Cortex of kidney (tissue), 1 donor: ENCODE data around the gene BYSL.

Experiments used
- DNase-seq: peaks from one replicate; lab custom pipeline; 2025; lab: John Stamatoyannopoulos, UW

Gene BYSL

DNA sequence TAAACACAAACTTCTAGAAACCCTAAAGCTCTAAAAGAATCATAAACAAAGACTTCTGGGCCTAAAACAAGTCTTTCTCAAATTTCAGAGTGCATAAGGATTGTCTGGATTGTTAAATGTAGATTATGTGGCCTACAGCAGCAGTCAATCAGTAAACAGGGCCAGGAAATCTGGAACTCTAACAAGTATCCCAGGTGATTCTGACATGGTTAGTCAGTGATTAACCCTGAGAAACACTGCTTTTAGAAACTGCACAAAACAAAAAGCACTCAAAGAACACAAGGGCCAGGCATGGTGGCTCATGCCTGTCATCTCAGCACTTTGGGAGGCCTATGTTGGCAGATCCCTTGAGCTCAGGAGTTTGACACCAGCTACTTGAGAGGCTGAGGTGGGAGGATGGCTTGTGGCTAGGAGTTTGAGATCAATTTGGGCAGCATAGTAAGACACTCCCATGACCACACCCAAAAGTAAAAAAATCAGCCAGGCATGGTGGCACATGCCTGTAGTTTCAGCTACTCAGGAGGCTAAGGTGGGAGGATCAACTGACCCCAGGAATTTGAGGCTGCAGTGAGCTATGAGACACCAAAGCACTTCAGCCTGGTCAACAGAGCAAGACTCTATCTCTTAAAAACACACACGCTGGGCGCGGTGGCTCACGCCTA is 6.3 kb upstream of the BYSL start:
- DNase-seq: no peak

DNA sequence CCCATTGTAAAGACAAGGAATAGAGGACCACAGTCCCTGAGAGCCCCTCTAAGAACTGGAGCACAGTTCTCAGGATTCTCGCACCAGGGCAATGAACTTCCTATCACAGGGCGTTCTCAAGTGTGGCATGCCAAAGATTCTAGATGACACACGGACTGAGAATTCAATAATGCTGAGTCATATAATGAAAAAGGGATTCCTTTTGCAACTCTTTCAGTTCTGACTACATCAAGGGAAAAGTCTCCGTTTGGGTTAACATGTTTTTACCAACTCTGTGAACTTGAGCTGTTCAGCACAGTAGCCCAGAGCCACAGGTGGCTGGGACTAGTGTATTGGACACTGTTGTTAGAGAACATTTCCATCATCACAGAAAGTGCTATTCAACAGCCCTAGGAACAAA is 3.8 kb upstream of the BYSL start:
- no peak for DNase-seq

DNA sequence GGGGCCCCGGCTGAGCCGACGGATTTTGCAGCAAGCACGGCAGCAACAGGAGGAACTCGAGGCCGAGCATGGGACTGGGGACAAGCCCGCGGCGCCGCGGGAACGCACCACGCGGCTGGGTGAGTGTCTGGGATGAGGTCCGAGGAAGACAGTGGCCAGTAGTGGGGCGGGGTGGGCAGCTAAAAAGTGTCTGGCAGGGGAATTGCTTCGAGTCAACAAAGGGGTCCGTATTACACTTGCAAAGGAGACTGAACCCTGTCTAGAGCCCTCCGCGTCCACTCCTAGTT is 356 bp downstream of the BYSL start:
- no peak for DNase-seq

DNA sequence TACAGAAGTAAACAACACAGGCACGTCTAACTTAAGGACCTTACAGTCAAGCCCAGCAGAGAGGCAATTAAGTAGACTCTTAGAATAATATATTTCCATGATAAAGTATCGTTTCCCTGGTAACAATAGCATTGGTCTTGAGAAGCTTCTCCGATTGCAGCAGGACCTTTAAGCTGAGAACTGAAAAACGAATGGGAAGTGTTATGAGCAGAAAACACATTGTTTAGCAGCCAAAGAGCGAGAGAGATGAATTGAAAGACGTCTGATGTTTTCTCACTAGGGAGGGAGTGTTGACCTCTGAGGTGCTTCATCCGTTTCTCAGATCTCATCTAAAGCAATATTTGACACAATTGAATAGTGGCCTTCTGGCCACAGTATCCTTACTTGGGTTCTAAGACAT is 855 bp downstream of the BYSL start:
- no peak for DNase-seq

DNA sequence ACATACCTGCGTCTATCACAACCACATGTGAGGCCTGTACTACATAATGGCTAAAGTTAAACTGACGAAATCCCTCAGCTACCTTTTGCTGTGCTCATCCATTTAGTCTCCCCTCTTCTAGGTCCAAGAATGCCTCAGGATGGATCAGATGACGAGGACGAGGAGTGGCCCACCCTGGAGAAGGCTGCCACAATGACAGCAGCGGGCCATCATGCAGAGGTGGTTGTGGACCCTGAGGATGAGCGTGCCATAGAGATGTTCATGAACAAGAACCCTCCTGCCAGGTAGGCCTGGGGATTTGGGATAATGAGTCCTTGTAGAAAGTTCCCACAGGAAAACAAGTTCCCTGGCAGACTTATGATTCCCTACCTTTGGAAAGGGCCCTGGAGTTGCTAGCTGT is 6.0 kb downstream of the BYSL start:
- DNase-seq: no peak

DNA sequence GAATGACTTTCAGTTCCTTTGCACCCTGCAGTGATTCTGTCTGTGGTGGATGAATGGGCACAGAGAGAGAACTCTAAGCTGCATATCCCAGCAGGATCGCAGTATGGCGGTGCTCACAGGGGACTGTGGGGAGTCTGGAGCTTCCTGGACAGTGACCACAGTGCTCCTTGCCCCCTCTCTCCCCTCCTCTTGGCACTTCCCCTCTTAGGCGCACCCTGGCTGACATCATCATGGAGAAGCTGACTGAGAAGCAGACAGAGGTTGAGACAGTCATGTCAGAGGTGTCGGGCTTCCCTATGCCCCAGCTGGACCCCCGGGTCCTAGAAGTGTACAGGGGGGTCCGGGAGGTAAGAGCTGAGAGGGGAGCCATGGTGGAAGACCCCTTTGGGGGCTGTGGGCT is 8.6 kb downstream of the BYSL start:
- DNase-seq: no peak

DNA sequence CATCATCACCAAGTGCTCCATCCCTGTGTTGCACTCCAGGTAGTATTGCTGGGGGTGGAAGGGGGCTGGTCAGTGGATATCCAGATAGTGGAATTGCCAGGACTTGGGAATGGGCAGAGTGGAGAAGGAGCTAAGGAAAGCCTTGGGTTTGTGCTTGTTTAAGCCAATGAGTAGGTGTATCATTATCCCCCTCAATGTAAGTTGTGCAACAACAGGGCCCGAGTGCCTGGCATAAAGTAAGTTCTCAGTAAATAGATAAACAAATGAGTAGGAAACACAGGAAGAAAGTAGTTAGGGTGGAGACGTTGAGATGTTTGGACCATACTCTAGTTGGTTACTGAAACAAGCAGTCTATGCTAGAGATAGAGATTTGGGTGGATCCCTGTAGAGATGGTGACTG is 10.5 kb downstream of the BYSL start:
- DNase-seq: no peak

DNA sequence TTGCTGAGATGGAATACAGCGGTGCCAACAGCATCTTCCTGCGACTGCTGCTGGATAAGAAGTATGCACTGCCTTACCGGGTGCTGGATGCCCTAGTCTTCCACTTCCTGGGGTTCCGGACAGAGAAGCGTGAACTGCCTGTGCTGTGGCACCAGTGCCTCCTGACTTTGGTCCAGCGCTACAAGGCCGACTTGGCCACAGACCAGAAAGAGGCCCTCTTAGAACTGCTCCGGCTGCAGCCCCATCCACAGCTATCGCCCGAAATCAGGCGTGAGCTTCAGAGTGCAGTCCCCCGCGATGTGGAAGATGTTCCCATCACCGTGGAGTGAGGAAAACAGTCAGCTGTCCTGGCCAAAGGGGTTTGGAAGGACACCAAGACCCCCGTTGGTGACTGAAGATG is 11.1 kb downstream of the BYSL start:
- DNase-seq: no peak

DNA sequence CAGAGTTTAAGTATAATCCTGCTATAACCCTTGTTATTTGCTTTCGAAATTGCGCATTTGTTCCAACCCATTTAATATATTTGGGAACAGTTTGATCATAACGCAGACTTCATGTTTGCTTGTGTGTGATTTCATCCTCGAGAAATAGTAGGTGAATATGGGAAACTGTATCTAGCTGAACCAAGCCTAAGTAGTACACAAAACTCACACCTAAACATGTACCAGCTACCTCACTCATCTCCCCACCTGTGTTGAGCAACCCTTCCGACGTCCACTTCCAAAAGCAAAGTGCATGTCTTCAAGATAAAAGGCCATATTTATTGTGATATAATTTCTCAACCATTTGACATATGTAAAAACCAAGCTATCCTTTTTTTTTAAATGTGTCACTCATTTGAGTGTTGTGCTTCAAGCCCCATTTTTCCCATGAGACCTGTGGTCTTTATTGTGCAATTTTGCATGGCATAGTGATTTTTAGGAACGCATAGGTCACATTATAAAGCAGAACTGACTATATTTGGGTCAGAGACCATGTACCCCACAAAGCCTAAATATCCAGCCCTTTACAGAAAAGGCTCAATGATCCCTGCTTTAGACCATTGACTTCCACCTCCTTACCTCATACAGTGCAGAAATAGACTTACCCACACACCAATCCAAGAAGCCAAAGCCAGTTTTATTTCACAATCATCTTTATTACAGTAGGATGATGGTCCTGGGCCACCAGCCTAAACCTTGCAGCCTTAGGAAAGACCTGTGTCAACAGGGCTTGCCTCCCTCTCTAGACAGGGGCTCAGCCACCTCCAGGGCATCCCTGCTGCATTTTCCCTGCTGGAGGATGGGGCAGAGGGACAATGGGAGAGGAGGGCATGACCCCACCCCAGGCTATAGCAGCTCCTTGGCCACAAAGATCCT is 13.2 kb downstream of the BYSL start:
- DNase-seq: no peak

DNA sequence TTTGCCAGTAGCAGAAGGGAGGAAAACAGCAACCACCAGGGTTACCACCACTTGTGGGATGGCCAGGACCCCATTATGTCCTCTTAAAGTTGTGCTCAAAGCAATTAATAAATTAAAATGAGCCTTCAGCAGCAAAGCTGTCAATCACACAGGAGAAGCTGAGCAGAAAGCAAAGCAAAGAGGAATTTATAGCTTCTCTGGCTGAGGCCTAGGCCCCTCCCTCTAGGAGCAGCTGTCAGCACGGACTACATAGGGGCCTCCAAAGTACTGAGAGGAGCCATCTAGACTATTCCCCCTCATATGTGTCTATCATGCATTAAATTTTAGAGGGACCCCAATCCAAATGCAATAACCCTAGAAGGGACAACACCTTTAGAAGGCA is 13.9 kb downstream of the BYSL start:
- DNase-seq: no peak

DNA sequence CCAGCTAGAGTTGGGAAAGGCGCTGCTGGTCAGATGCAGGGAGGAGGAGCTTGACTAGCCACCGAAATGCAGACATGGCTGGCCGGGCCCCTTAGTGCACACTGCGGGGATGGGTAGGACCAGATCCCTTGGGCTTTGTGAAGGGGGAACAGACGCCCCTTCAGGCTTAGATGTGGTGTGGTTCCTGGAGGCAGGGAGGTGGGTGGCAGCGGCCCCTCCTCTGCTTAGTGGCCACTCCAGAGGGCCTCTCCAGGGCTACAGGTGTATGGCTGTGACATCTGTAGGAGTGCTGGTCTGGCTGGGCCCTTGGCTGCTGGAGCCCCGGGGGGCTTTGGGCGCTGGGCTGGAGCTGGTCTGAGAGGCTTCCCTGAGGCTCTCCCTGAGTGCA is 14.4 kb downstream of the BYSL start:
- no peak for DNase-seq

DNA sequence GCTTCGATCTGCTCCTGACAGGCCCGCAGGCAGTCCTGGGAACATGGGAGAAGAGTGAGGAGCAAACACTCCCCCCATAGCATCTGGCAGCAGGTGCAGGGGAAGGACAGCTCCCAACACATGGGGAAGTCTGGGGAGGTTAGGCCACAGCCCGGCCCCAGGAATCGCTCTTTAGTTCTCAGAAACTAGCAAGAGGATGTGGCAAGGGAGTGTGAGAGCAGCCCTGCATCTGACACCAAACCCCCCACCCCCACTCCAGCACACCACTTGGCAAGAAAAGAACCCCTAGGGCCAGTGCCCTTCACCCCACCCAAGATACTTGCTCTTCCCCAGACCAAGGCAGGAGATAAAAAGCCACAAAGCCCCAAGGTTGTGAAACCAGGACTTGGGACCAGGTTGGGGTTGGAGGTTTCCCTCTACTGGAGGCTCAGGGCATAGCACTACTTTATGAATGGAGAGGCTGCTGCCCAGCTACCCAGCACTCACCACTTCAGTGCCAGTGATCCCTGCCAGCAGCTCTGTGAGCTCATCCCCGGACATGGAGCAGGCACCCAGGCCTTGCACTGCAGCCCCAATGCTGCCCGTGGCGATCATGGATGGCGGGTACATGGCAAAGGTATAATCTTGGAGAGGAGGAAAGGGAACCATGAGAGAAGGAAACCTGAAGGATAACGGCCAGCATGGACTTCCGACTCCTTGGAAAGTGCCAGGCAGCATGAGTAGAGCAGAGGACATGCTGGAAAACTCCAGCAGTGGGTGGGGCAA is 15.0 kb downstream of the BYSL start:
- DNase-seq: no peak

DNA sequence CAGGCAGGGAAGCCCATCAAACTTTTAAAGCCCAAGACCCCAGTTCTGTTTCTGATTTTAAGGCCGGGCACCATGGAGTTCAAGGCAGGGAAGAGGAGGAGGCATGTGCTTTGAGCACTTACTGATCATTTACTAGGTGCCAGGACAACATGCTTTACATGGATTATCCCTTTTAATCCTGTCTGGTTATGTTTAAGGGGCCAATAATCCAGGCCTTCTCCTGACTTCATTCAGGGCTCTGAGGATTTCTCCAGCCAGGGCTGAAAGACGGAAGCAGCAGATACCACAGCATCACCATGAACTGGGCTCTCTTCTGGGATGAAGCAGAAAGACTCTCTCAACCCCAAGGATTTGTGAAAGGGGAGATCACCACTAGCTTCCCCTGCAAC is 16.2 kb downstream of the BYSL start:
- DNase-seq: no peak

DNA sequence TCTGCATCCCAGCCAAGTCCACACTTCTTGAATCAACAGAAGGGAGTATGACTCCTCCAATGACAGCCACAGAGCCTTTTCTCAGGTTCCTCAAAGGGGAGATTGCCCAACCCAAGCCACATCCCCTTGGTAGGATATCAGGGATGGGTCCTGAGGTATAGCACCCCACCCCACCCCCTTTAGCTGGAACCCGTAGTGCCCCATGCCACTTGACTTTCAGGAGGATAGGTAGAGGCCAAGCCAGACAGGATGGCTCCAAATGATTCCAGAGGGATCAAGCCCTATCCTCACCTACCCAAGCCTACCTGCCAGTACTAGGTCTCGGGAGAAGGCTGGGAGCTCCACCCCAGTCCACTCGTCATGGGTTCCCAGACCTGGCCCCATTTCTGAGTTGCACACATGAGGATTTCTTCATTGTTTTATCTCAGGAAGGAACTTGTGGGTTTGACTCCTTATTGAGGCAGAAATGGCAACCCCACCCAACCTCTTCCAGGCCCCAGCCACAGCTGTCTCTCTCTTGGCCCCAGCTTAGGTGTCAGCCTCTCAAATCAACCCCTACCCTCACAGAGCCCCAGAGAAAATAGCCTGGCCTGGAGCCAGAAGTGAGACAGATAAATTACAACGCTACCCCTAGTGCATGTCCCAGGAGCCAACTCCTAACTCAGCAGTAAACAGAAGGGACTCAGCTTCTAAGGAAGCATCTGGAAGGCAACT is 16.7 kb downstream of the BYSL start:
- DNase-seq: no peak

DNA sequence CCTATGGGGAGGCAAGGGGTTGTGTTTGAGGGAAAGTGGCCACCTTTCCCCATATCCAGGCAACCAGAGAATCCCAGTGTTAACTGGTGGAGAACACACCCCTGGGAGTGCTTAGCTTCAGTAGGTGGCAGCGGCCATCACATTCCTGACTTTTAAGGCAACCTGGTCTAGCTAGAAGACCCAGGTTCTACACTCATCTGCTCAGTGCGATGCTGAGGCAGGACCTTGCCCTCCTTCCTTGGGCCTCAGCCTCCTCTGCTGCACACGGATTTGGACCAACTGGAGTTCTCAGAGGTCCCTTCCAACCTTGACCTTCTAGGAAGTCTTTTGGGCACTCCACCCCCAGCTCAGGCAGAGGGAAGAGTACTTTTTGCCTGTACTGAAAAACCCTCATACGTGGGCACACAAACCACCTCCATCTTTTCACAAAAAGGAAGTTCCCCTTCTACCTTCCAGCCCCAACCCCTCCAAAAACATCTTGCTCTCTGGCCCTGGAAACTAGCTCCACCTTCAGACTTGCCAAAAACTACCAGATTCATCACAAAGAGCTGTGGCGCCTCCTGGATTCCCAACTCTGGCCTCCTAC is 17.4 kb downstream of the BYSL start:
- DNase-seq: no peak

DNA sequence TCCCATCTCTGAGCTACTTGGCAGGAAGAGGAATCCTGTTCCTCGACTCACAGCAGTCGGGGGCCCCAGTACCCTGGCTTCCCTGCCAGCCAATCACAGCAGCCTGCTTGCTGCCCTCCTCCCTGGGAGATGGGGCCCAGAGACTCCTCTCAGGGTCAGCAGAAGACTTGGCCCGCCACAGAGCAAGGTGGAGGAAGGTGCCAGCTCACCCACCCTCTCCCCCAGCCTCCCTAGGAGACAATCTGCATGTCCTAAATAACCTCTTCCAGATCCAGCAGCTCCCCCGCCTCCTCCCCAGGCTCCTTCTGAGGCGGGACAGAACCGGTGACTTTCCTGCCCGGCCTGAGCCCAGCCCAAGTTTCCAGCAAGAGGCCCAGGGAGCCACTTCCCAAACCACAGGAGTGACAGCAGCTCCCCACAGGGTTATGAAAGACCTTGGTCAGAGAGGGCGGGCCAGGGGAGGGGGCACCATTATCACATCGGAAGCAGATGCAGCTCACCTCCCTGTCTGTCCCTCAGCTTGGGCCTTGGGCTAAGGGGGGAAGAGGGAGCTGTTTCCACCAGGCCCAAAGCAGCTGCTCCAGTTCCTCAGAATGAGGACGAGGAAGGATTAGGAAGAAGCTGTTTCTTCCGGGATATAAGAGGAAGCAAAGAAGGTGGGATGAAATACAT is 18.0 kb downstream of the BYSL start:
- no peak for DNase-seq

DNA sequence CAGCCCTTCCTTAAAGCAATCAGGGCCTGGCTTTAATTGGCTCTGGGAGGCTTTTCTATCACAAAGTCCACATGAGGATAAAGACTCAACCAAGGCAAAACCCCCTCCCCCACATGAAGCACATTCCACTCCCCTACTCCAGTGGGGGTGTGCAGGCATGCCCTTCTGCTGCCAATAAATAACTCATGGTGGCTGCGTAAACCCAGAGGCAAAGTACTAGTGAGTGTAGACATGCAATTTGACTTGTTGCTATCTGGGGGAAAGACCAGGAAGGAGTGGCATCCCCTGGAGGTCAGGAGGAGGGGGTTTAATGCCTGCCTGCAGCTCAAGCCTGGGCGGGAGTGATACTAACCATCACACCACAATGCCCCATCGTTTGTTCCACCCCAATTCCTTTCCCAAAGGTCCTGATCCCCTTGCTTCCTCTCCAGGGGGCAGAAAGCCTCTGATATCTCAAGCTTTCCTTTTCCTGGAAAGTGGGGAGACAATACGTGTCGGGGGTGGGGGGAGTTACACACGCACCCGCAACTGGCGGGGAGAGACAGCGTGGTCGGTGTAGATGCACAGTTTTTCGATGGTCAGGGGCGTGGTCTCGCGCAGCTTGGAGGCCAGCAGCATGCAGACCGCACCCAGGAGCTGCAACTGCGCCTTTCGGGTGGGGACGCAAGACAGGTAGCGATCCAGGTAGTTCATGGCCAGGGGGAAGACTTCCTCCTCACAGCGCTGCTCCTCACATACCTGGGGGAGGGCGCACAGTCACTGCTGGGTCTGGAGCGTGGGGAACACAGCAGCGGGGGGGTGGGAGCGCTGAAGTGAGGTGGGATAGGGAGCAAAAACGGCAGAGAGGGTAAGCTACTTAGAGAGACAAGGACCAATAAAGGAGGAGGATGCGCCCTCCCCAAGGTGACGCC is 18.8 kb downstream of the BYSL start:
- no peak for DNase-seq

DNA sequence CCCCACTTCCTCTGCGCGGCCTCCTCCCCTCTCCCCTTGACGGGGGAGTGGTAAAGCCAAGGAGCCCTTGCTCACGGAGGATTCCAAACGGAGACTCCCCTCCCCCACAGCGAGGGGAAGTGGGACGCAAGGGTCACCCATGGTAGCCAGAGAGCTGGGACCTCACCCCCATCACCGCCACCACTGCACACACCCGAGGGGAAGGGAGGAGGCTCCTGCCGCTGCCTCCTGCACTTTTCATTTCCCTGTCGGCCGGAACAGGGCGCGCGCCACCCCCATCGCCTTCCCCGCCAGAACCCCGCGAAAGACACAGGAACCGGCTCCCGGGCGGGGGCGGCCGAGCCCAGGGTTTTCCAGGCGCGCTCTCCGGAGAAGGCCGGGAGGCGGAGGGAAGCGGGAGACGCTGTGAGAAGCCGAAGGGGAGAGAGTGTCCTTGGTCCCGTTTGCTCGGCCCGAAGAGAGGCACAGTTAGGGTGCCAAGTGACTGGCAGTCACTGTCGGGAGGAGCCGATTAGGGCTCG is 19.5 kb downstream of the BYSL start:
- DNase-seq: no peak

DNA sequence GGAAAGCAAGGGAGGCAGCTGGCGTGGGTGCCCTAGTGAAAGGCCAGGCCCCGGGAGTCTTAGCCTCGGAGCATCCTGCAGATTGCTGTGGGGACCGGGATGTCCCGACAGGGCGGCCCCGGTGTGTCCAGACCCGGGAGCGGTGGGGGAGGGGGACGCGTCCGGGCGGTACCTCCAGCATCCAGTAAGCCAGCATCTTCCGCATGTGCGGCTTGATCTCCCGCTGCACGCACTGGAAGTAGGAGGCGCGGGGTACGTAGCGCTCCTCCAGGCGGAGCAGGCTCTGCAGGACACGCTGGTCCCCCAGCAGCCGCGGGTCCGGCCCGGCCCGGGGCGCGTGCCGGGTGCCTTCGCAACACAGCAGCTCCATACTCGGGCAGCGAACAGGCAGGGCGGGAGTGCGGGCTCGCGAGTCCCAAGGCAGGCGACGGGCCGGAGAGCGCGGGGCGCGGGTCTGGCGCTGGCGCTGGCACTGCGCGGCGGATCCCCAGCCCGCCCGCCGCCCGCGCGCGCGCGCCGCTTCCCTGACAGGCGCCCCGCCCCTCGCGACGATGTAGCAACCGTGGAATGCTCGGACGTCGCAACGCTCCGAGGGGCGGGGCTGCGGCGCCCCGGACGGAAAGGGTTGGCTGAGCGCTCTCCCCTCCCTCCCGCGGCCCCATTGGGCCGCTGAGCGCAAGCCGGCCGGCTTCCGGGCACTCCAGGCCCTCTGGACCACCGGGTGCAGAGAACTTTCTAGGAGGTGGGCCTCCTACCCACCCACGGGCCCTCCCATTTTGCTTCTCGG is 20.2 kb downstream of the BYSL start, which contains the start of gene CCND3:
TSS of gene CCND3 (minus strand) at position 529 of the 787 bp plus-strand sequence. CDS start at position 370, 159 bp downstream.
- no peak for DNase-seq
